ENCODE measurements around the gene SENP1. TPM values are rescaled to one million over a fixed set of nuclear protein-coding genes. Genes with fewer than 3 reads are reported as not detected.

The SENP1 gene
- polyA plus RNA-seq, 3 donors = 5.2 to 8.0 (median 6.0) TPM

DNA sequence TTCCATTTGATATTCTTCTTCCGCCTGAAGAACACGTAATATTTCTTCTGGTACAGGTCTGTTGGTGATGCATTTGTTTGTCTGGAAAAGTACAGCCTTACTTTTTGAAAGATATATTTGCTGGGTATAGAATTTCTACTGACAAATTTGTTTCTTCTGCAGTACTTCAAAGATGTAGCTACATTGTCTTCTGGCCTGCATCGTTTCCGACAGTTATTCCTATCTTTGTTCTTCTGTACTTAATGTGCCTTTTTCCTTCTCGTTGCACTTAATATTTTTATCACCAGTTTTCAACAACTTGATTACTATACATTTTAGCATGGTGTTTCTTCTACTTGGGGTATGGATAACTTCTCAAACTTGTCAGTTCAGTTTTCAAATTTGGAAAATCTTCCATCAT, 47.1 kb downstream of the SENP1 start:
- Mint-ChIP-seq H3K4me3 (no peak overlapping the region), H3K27ac (no peak overlapping the region), H3K36me3 (peaks cover 50 to 62% of the 10 kb centered on the region in 2 donors), H3K27me3 (ENCODE audit: low read depth in 3 of 3) (peaks cover 0 to 2% (median 0%) of the 10 kb centered on the region in 3 donors), H3K9me3 (peaks cover 0 to 20% (median 11%) of the 10 kb centered on the region in 7 donors), H3K4me1 (peaks cover 3% of the 10 kb centered on the region)
- no peaks in the 10 kb centered on the region for H3K79me2 ChIP-seq (ENCODE audit: insufficient read depth, low read length)
- no peaks in the 10 kb centered on the region for H3K4me1 ChIP-seq (ENCODE audit: control insufficient read depth in 1 of 2, insufficient read depth in 2 of 2, low read length in 2 of 2)
- H3K27ac ChIP-seq (ENCODE audit: low read depth in 1 of 2, low read length in 2 of 2) = no peak overlapping the region
- peaks cover 62% of the 10 kb centered on the region in 2 donors for H3K36me3 ChIP-seq (replicated peaks in 1 of 2; ENCODE audit: control insufficient read depth in 1 of 2, insufficient read depth in 2 of 2, low read length in 2 of 2)
- no peak overlapping the region for H3K4me2 ChIP-seq (replicated peaks; ENCODE audit: extremely low read depth, low read length, poor library complexity, severe bottlenecking)
- DNase-seq = no peak
- H3K9ac ChIP-seq (ENCODE audit: insufficient read depth, low read length, poor library complexity, severe bottlenecking) = no peak overlapping the region
- no peaks in the 10 kb centered on the region for H3K27me3 ChIP-seq (ENCODE audit: control insufficient read depth in 2 of 2, insufficient read depth in 2 of 2, low read length in 2 of 2)
- no CpG with 5 or more reads among the region's 5 CpGs for WGBS (ENCODE audit: insufficient coverage)
- intact Hi-C loops (cut with micrococcal nuclease) = no loop called here
- no peaks in the 10 kb centered on the region for H4K20me1 ChIP-seq (ENCODE audit: insufficient read depth, low read length)
- H2AFZ ChIP-seq (ENCODE audit: insufficient read depth, low read depth, low read length, poor library complexity, severe bottlenecking) = no peak overlapping the region
- TF ChIP-seq, protein P1, sequence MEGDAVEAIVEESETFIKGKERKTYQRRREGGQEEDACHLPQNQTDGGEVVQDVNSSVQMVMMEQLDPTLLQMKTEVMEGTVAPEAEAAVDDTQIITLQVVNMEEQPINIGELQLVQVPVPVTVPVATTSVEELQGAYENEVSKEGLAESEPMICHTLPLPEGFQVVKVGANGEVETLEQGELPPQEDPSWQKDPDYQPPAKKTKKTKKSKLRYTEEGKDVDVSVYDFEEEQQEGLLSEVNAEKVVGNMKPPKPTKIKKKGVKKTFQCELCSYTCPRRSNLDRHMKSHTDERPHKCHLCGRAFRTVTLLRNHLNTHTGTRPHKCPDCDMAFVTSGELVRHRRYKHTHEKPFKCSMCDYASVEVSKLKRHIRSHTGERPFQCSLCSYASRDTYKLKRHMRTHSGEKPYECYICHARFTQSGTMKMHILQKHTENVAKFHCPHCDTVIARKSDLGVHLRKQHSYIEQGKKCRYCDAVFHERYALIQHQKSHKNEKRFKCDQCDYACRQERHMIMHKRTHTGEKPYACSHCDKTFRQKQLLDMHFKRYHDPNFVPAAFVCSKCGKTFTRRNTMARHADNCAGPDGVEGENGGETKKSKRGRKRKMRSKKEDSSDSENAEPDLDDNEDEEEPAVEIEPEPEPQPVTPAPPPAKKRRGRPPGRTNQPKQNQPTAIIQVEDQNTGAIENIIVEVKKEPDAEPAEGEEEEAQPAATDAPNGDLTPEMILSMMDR (IDR thresholded peaks at IDR 0.05) = no peak
- H3K9me3 ChIP-seq (replicated peaks in 1 of 2; ENCODE audit: control insufficient read depth in 1 of 2, insufficient read depth in 1 of 2, low read length in 2 of 2) = peaks cover 0 to 12% of the 10 kb centered on the region in 2 donors
- no peak overlapping the region for H3K4me3 ChIP-seq (replicated peaks in 1 of 3; ENCODE audit: low read depth in 2 of 3, low read length in 3 of 3)

DNA sequence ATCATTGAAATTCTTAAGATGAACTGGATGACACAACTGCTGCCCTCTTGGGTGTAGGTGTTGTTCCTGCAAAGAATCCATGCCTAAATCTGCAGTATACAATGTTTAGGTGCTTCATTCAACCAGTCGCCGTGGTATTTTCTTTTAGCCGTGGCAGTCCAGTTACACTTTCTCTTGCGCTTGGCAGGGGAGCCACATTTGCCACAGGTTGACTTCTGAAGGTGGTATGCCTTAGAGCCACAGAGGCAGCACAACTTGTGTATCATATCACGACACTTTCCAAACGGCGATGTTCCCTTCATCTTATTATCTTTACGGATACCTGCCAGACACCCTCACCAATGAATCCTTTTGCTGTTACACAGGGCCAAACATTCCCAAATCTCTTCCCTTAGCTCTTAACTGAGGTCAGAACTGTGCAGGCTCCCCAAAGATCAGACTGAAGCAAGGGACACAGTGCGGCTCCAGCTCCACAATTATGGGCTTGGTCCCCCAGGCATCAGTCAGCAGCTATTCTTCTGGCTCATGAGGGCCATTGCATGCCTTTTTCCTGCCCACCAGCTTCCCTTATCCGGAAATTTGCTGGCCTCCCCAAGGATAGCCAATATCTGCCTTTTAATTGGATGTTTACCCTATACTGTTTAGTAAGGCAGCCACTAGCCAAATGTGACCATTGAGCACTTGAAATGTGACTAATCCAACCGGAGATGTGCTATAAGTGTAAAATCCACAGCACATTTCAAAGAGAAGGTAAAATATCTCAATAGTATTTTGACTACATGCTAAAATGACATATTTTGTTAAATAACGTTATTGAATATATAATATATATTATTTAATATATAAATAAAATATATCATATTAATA, 50.7 kb downstream of the SENP1 start:
- H2AFZ ChIP-seq (ENCODE audit: insufficient read depth, low read depth, low read length, poor library complexity, severe bottlenecking) = no peak overlapping the region
- no peak overlapping the region for H3K27ac ChIP-seq (ENCODE audit: low read depth in 1 of 2, low read length in 2 of 2)
- TF ChIP-seq, protein P1 (IDR thresholded peaks at IDR 0.05) = no peak
- no peaks in the 10 kb centered on the region for H4K20me1 ChIP-seq (ENCODE audit: insufficient read depth, low read length)
- H3K4me2 ChIP-seq (replicated peaks; ENCODE audit: extremely low read depth, low read length, poor library complexity, severe bottlenecking) = no peak overlapping the region
- Mint-ChIP-seq H3K27me3 (ENCODE audit: low read depth in 3 of 3) (peaks cover 0 to 2% (median 0%) of the 10 kb centered on the region in 3 donors), H3K9me3 (peaks cover 0 to 20% (median 11%) of the 10 kb centered on the region in 7 donors), H3K27ac (peak overlapping the region in 2 of 7 donors; percentile 3 to 4), H3K4me3 (no peak overlapping the region), H3K36me3 (peaks cover 38 to 42% of the 10 kb centered on the region in 2 donors), H3K4me1 (peaks cover 7% of the 10 kb centered on the region)
- H3K9me3 ChIP-seq (replicated peaks in 1 of 2; ENCODE audit: control insufficient read depth in 1 of 2, insufficient read depth in 1 of 2, low read length in 2 of 2) = peaks cover 0 to 12% of the 10 kb centered on the region in 2 donors
- H3K9ac ChIP-seq (ENCODE audit: insufficient read depth, low read length, poor library complexity, severe bottlenecking) = no peak overlapping the region
- H3K4me3 ChIP-seq (replicated peaks in 1 of 3; ENCODE audit: low read depth in 2 of 3, low read length in 3 of 3) = no peak overlapping the region
- no peak for DNase-seq
- WGBS (ENCODE audit: insufficient coverage) = 98% methylated on average over 9 of the region's 12 CpGs
- intact Hi-C loops (cut with micrococcal nuclease) = no loop called here
- H3K79me2 ChIP-seq (ENCODE audit: insufficient read depth, low read length) = no peaks in the 10 kb centered on the region
- peaks cover 31 to 34% of the 10 kb centered on the region in 2 donors for H3K36me3 ChIP-seq (replicated peaks in 1 of 2; ENCODE audit: control insufficient read depth in 1 of 2, insufficient read depth in 2 of 2, low read length in 2 of 2)
- peaks cover 0 to 3% of the 10 kb centered on the region in 2 donors for H3K4me1 ChIP-seq (ENCODE audit: control insufficient read depth in 1 of 2, insufficient read depth in 2 of 2, low read length in 2 of 2)
- H3K27me3 ChIP-seq (ENCODE audit: control insufficient read depth in 2 of 2, insufficient read depth in 2 of 2, low read length in 2 of 2) = no peaks in the 10 kb centered on the region

Measured in CD14-positive monocyte (primary cell).